ENCODE results near the gene THAP6.
"Not testable (repeated sequence)": the region's sequence is repeated elsewhere in the genome, so short reads cannot be mapped to it uniquely, and the experiment has no call there.

The THAP6 gene, protein sequence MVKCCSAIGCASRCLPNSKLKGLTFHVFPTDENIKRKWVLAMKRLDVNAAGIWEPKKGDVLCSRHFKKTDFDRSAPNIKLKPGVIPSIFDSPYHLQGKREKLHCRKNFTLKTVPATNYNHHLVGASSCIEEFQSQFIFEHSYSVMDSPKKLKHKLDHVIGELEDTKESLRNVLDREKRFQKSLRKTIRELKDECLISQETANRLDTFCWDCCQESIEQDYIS

DNA sequence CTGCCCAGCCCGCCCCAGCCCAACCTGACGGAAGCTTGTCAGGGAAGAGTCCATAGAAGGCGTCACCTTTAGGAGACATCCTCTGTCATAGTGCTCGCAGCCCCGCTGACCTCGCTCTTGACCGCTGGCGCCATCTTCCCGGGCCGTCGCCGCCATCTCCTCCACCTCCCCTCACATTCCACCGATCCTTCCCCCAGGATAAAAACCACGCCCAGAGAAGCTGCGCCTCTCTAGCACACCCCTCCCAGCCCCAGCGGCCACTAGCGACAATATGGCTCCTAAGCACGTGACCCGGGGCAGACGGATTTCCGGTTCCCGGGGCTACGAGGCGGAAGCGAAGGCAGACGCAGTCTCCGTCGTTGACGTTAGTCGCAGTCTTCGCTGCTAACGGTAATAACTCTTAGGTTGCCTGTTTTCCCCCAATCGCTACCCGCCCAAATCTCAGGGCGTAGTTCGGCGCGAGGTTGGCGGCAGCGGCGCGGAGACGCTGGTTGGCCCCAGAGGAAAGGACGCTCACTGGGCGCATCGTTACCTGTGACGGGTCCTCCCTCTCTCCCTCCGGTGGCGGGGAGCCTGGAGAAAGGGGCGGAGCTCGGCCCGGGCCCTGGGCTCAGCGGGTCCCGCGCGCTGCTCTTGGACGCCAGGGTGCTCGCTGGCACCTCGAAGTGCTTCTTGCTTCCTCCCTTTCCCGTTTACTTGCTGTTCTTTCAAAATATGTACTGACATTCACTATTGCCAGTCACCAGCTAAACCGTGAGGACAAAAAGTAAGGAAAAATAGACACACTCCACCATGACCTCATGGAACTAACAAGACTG is at the start of gene THAP6, which contains the start of gene RCHY1:
TSS of gene THAP6 (plus strand) at position 343 of the 818 bp plus-strand sequence. CDS start 980 bp downstream, outside the sequence.
TSS of gene RCHY1 (minus strand) at position 273 of the 818 bp plus-strand sequence. CDS start at position 156, 117 bp downstream.
- DNase-seq, result peak; percentile 95

- no peak for DNase-seq
Observed at GRCh38 chr4:75469896-75470295, 44.4 kb upstream of the THAP6 start.

DNA sequence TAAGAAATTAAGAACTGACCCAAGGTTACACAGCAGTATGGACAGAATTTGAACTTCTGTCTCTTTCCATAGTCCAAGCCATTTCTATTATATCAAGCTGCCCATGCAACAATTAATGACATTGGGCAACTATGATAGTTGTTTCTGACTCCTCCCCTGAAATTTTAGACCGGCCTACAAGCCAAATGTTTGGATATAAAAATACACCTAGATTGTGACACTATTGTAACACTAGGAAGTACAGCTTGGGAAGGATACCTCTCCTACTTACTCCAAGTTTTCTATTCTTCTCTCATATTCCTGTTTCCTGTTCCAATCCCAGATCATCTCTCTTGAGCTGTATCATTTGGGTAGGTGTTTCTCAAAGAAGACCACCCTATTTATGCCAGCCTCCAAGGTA is 43.5 kb upstream of the THAP6 start:
- no peak for DNase-seq

DNA sequence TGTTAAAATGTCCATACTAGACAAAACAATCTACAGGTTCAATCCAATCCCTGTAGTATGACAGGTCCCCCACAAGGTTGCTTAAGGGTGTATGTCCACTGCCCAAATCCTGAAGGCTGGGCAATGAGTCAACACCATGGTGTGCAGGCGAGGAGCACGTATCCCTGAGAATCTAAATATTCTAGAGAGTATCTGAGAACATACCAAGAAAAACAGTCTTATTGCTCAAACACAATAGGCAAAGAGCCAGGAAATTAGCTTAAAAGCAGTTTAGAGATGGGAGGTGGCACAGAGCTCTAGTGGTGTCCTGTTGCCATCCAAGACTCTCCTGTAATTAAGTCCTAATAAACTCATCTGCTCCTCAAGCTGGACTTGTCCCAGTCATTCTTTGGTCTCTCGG is 37.1 kb upstream of the THAP6 start:
- DNase-seq, result no peak

DNA sequence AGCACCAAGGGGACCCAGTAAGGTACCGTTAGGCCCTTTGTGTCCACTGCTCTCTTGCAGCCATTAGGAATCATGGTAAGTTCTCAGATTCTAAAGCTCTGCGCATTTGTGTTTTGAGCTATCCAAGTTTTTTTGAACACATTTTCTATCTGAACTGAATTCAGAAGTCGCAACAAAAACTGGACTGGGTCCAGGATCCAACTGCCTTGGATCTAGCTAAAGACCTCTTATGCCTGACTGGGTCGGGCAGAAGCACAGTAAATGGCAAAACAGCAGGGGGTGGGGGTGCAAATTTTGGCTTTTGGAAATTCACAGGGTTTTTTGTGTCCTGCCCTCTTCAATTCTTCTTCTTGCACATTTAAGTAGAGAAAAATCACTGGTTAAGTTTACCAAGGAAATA is 30.1 kb upstream of the THAP6 start:
- DNase-seq, result no peak

- no peak for DNase-seq
Observed at GRCh38 chr4:75490155-75490554, 24.1 kb upstream of the THAP6 start.

- no peak for DNase-seq
Observed at GRCh38 chr4:75494563-75494962, 19.7 kb upstream of the THAP6 start.

DNA sequence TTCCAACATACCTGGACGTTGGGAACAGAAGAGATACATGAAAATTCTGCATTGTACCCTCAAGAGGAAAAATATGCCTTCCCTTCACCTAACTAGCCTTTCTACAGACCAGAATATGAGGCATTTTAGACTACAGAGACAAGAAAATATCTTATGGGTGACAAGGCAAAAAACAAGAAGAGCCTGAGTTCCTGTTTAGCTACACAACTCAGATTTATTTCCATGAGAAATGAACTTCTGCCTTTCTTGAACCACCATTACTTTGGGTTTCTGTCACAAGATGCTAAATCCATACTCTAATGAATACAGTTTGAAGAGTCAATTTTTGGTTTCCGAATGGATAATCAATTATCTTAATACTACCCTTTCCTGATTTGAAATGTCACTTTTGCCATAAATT is 18.8 kb upstream of the THAP6 start:
- DNase-seq, result no peak

DNA sequence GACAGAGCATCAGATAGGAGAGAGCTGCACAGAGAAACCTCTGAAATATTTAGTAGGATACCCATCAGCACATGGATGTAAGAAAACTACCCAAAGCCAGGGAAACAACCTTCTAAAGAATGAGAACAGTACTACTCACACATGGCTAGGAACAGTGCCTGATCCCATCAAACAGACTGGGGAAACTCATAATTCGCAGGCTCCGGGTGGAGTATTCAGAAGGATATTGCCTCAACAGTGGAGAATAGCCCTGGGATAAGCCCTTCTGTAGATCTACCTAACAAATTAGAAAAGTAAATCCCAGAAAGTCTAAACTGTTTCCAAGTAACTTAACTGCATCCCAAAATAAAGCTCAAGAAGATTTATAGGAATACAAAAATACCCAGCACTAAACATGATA is 17.9 kb upstream of the THAP6 start:
- DNase-seq, result no peak

- no peak for DNase-seq
Observed at GRCh38 chr4:75497133-75497532, 17.1 kb upstream of the THAP6 start.

DNA sequence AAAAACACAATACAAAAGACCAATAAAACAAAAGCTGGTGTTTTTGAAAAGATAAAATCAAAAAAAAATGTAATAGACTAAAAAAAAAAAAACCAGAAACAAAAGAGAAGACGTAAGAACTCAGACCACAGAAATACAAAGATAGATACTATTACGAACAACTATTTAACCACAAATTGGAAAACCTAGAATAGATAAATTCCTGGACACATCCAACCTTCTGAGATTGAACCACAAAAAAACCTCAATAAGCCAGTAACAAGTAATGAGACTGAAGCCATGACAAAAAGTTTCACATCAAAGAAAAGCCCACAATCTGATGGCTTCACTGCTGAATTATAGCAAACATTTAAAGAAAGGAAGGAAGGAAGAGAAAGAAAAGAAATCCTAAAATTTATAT is 16.2 kb upstream of the THAP6 start:
- no peak for DNase-seq

DNA sequence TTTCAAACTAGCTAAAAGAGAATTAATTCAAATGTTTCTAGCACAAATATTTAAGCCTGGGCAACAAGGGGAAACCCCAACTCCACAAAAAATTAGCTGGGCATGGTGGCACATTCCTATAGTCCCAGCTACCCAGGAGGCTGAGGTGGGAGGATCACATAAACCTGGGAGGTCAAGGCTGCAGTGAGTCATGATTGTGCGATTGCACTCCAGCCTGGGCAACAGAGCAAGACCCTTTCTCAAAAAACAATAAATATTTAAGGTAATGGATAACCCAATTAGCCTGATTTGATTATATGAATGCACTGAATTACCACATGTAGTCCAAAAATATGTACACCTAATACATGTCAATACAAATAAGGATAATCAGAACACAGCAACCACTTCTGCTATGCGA is 14.4 kb upstream of the THAP6 start:
- no peak for DNase-seq

DNA sequence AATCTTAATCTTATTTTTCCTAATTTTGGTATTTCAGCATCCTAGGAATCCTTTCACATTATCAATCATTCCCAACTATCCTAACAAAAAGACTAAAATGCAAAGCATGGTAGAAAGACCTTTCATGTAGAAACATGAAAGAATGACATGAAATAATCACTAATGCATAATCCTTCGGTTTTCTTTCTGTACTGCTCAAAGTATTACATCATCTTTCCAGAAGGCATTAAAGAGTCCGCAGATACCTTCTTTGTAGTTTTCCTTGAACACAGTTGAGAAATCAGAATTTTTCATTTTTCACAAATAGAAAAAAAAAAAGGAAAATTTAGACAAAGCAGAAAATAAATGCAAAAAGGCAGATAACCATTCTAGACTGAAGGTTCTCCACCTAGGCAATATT is 11.6 kb upstream of the THAP6 start:
- no peak for DNase-seq

DNA sequence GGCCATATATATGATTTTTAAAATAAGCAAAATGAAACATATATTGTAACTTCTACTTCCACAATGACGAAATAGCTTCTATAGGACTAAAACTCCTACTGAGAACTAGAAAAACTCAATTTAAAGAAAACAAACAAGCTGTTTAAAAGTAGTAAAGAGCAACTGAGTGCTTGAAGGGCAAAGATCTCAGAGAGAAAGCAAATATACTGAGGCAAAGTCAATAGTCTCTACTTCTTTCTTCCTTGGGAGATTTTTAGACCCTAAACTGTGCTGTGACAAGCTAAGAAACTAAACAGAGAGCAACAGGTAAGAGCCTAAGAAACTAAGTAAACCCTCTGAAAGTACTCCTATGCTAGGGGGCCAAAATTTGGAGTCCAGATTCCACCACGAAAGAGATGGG is 8.6 kb upstream of the THAP6 start:
- DNase-seq, result no peak

- DNase-seq, result not testable (repeated sequence)
Observed at GRCh38 chr4:75509592-75509991, 4.7 kb upstream of the THAP6 start.

- no peak for DNase-seq
Observed at GRCh38 chr4:75511841-75512240, 2.4 kb upstream of the THAP6 start.

DNA sequence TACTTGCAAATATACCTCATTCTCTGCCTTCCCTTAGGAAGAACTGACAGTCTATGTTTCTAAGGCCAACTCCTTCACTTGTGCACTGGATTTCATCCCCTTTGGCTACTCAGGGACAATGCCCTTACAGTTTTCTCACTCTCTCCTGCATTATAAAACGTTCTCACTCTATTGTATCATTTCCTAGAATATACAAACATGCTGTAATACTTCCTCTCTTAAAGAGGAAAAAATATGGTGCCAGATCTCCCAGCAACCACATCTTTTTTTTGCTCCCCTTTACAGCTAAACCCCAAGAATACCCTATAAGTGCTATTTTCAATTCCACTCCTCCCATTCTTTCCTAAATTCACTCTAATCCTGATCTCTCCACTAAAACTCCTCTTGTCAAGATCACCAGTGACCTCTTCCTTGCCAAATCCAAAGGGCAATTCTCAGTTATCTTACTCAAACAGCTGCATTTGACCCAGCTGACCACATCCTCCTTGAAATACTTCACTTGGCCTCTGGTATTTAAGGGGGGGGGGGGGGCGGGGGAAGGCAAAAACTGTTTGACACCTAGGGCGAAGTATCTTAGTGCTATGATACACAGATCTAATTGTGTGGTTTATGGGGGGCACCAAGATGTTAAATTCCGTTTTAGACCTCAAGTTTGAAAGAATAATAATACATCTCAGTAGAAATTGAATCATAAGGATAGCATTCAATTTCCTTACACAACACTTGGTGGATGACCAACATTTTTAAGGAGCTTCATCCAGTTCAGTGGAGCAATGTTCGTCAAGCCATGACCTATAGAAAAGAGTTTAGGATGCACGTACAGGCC is 1.7 kb upstream of the THAP6 start:
- DNase-seq, result no peak

DNA sequence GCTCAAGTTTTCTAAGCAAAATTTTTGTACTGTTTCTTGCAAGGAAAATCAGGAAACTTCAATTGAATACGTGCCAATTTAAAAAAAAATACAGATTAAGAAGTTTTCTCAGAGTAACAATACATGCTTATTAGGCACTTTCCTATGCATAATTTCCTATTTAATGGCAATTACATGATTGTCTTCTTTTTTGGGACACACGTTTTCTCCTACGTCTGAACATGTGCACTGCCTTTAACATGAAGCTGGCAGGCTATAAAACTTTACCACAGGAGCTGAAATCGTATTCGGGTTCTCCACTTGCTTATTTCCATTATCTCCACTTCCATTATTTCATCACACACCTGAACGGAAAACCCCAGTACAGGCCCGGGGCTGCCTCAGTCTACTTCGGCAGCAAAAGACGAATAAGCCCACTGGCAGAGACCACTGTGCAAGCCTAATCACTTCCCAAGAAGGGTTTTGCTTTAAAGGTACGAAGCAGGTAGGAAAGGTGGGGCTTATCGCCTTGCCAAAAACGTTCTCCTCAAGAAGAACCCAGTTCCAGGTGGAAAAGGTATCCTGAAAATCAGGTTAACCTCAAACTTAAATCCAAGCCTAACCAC is 645 bp upstream of the THAP6 start:
- no peak for DNase-seq

DNA sequence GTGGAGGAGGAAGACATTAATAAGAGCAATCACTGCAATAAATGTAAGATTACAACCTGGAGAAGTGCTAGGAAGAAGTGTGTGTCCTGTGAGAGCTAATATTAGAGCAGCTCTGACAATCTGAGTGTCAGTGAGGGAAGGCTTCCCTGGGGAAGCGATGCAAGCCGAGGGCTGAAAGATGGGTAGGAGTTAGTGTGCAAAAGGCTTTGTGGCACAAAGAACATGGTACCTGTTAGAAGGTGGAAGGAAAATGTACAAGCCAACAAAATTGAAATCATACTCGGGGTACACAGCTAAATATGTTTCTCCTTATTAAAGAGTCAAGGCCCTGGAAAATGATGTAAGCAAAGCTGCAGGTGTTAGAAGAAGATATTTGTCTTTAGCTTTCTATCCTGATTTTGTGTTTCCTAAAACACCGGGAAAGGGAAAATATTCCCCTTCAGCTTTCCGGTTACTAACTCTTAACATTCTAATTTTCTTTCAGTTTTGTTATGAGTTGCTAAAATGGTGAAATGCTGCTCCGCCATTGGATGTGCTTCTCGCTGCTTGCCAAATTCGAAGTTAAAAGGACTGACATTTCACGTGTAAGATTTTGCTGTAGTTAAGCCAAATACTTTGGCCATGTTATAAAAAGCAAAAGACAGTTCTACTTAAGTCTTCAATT is 808 bp downstream of the THAP6 start:
- peak; percentile 14 for DNase-seq

DNA sequence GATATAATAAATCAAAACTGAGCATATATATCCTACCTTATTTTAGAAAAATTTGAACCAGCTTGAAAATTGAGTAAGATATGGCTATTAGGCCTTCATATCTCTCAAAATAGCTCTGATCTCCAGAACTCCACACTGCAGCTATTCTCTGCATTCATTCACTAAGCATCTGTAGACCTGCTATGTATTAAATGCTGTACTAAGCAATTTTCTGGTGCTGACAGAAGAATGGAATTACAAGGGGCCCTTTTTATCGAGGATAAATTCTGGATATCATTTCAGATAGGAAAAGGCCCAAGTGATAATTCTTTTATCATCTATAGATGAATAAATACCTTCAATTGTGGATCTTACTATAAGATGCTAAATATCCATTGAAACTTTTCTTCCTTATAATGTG is 1.9 kb downstream of the THAP6 start:
- DNase-seq, result no peak

DNA sequence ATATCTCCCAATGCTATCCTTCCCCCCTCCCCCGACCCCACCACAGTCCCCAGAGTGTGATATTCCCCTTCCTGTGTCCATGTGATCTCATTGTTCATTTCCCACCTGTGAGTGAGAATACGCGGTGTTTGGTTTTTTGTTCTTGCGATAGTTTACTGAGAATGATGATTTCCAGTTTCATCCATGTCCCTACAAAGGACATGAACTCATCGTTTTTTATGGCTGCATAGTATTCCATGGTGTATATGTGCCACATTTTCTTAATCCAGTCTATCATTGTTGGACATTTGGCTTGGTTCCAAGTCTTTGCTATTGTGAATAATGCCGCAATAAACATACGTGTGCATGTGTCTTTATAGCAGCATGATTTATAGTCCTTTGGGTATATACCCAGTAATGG is 5.2 kb downstream of the THAP6 start:
- DNase-seq, result not testable (repeated sequence)

GRCh38 chr4:75525086-75525485 is 10.8 kb downstream of the THAP6 start:
- DNase-seq, result no peak

GRCh38 chr4:75525910-75526309 is 11.6 kb downstream of the THAP6 start:
- DNase-seq, result no peak
